GM23338 (cell line): Measurements from ENCODE around the gene PLA2G4F.

ENCODE experiments used
- CTCF ChIP-seq, 2 experiments: fragments of 200-600 bp in 1 of 2; sonication (generic) in 1 of 2; conservative IDR thresholded peaks; 2 replicates each; pipeline versions ENCODE4 v1.5.1 to v1.6.1; 2016 to 2017; ENCODE audit warnings: antibody characterized with exemption in 2 of 2, low read depth in 2 of 2, mild to moderate bottlenecking in 2 of 2, moderate library complexity in 1 of 2
- EZH2 ChIP-seq: fragments of 200-600 bp; sonication (generic); IDR thresholded peaks from one replicate; pipeline ENCODE4 v1.8.0; 2017; ENCODE audit warnings: antibody characterized with exemption, mild to moderate bottlenecking, low read depth; ENCODE audit not compliant: unreplicated experiment
- EZH2phosphoT487 ChIP-seq: fragments of 200-600 bp; sonication (generic); IDR thresholded peaks from one replicate; pipeline ENCODE4 v1.8.1; 2018; ENCODE audit warnings: antibody characterized with exemption; ENCODE audit not compliant: unreplicated experiment
- REST ChIP-seq: IDR thresholded peaks from one replicate; pipeline ENCODE4 v1.6.1; 2018; ENCODE audit warnings: antibody characterized with exemption; ENCODE audit not compliant: unreplicated experiment

- no peak for TF ChIP-seq CTCF (conservative IDR thresholded peaks at IDR 0.05; ENCODE audit: low read depth in 2 of 2)
- no peak for TF ChIP-seq EZH2
- no peak for TF ChIP-seq REST
- TF ChIP-seq EZH2phosphoT487 = no peak
Measured at GRCh38 chr15:42138411-42138810, 18.0 kb downstream of the PLA2G4F start.
